Activated T-cell treated with anti-CD3 and anti-CD28 coated beads for 48 hours (primary cell): ENCODE data around the gene TRIM61.
"Not testable (repeated sequence)": the region's sequence is repeated elsewhere in the genome, so short reads cannot be mapped to it uniquely, and the experiment has no call there.

Experiments
- DNase-seq: peaks from one replicate; pipeline ENCODE4 v3.0.0-alpha.2; 2020; ENCODE audit warnings: low read depth

The TRIM61 gene

DNA sequence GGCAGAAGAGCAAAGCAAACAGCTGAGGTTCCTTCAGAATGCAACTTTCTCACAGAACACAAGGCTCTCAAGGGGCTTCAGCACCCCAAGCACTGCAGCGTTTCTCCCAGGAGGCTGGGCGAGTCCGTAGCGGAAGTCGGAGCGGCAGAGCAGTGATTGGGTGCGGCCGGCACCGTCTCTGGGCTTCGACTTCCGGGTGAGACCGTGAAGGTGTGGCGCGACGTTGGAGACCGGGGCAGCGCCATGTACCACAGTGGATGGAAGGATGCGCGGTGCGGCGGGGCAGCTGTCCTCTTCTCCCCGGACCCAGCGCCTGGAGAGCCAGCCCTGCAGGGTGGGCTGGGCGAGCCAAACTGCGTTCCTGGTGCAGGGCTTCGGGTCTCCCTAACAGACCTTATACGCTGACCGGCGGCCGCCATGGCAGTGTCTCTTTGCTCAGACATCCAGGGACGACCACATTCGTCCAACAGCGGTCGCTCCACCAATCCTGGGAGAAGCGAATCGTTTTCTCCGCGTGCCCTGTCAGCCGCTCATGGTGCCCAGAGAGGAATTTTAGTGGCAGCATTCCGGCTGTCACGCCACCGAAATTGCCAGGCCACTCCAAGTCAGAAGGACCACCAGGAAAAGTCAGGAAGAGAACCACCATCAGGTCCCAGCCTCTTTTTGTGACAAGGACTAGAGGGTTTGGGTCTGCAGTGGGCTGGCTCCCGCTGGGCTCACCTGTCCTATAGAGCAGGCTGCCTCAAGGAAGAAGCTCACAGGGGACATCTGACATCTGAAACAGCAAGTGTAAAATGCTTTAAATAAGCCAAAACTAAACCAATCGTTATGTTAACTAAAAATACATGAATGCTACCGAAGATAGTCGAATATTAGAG lies 20.5 kb downstream of the TRIM61 start:
- peak; percentile 72 for DNase-seq

DNA sequence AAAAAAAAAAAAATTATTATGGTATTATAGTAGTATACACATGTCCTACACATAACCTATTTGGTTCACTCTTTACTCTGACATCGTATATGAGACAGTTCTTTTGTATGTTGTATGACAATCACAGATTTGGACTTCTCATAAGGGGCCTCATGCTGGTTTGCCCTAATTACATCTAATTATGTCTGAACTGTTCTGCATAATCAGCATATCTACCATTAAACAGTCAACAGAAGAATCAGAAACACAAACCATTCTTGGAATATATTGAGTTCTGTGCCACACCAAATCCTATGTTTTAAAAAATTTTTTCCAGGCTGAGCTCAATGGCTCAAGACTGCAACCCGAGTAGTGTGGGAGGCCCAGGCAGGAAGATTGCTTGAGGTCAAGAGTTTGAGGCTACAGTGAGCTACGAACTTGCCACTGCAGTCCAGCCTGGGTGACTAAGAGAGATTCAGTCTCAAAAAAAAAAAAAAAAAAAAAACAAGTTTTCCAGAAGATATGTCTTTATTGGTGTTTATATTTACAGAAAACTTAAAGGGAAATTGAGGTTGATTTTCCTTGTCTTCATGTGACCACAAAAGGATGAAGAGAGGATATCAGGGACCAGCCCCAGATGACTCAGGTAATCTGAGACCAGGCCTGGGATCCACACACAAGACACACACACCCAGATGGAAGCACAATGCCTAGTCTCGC lies 22.2 kb downstream of the TRIM61 start:
- no peak for DNase-seq

DNA sequence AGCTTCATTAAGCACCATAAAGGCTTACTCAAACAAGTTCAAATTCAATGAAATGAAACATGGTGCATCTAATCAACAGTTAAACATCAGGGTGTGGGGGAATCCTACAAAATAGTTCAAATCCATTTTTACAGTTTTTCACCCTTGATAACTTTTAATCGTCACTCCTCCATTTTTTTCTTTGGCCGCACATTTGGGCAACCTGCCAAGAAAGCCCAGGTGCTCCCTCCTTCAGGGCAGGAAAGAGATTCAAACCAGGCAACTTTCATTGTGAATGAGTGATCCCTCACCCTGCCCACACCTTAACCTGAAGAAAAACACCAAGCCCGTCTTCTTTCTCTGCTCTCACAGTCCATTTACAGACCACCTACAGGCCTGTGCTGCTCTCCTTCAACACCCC lies 24.9 kb downstream of the TRIM61 start:
- no peak for DNase-seq

DNA sequence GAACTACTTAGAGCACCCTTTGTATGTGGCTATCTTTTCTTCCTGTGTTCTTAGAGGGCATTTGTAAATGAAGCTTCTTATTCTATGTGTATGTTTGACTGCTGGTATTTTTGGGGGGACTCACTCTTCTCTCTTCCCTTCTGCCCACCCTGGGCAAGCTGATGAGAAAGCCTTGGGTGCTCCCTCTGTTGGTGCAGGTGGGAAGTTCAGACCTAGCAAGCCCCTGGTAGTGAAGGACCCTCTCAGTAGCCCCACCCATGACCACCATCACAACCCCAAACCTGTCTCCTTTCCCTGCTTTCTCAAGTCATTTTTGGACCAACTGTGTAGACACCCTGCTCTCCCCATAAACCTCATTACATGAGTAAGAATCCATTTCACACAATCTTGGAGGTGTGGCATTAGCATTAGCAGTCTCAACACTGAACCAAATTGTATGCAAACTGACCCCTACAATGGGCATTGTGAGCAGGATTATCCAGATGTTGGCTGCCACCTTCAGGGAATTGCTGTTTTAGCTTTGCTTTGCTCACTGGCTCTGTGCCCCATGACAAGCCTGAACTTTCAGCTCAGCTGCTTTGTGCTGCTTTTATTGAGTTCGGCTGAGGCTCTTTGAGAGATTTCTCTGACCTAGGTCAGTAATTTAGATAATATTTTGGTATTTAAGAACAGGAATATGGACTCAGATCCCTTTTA lies 27.9 kb downstream of the TRIM61 start:
- DNase-seq: no peak

DNA sequence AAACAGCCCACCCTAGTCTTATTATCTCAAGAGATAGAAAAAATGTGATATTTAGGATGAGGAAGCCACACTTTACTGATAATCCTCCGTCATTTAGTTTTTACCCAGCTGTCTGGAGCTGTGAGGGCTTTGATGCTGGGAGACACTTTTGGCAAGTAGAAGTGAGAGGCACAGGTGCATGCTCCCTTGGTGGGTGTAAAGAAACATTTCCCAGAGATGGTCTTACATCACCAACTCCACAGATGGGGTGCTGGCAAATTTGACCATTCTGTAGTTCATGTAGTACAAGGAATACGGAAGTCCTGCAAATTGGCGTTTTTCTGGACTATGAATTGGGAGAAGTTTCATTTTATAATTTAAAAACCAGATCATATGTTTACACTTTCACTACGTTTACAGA lies 28.5 kb downstream of the TRIM61 start:
- DNase-seq: no peak

DNA sequence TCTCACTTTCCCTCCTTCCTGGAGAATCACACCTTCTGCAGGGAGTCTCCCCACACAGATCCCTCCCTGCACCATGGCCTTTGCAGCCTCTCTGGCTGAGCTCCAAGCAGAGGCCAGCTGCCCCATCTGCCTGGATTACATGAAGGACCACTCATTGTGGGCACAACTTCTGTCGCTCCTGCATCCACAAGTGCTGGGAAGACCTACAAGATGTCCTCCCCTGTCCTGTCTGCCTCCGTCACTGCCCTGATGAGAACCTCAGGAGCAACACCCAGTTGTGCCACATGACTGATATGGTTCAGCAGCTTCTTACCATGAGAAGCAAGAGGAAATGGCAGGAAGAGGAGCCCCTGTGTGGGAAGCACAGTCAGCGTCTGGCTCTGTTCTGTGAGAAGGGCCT lies 29.5 kb downstream of the TRIM61 start:
- DNase-seq: not testable (repeated sequence)

DNA sequence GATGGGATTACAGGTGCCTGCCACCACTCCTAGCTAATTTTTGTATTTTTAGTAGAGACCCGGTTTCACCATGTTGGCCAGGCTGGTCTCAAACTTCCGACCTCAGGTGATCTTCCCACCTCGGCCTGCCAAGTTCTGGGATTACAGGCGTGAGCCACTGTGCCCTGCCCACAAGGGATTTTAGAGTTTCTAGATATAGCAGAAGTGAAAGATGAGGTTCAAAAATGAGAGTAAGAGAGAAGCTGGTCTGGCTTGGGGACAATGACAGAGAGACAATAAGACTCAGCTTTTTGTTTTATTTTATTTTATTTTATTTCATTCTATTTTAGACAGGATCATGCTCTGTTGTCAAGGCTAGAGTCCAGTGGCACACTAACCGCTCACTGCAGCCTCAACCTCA lies 30.6 kb downstream of the TRIM61 start:
- no peak for DNase-seq

DNA sequence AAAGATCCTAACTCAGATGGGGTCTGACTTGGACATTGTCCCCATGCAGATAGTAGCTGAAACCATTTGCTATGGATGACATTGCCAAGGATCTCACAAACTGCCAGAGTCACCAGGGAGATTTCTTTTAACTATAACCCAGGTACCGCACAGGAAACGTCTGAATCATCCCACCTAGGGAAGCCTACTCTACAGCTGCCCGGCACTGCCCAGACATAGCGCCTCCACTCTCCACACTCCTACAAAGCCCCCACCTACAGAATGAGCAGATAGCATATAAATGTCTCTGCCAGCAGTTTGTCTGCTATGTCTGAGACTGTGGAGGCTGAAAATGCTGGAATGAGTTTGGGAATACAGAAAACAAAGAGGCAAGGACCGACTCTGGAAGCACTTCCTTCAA lies 32.3 kb downstream of the TRIM61 start:
- no peak for DNase-seq

DNA sequence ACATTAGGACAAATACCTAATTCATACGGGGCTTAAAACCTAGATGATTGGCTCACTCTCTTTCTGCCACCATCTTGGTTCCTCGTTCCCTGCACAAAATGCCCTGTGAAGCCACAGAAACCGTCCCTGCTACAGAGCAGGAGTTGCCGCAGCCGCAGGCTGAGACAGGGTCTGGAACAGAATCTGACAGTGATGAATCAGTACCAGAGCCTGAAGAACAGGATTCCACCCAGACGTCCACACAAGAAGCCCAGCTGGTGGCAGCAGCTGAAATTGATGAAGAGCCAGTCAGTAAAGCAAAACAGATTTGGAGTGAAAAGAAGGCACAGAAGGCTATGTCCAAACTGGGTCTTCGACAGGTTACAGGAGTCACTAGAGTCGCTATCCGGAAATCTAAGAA lies 34.3 kb downstream of the TRIM61 start:
- DNase-seq: no peak

DNA sequence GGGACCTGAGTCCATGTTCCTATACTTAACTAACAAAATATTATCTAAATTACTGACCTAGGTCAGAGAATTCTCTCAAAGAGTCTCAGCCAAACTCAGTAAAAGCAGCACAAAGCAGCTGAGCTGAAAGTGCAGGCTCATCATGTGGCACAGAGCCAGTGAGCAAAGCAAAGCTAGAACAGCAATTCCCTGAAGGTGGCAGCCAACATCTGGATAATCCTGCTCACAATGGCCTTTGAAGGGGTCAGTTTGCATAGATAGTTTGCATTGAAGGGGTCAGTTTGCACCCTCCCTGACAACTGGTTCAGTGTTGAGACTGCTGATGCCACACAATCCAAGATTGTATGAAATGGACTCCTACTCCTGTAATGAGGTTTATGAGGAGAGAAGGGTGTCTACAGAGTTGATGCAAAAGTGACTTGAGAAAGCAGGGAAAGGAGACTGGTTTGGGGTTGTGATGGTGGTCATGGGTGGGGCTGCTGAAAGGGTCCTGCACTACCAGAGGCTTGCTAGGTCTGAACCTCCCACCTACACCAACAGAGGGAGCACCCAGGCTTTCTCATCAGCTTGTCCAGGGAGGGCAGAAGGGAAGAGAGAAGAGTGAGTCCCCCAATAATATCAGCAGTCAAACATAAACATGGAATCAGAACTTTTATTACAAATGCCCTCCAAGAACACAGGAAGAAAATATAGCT lies 39.7 kb downstream of the TRIM61 start:
- no peak for DNase-seq

DNA sequence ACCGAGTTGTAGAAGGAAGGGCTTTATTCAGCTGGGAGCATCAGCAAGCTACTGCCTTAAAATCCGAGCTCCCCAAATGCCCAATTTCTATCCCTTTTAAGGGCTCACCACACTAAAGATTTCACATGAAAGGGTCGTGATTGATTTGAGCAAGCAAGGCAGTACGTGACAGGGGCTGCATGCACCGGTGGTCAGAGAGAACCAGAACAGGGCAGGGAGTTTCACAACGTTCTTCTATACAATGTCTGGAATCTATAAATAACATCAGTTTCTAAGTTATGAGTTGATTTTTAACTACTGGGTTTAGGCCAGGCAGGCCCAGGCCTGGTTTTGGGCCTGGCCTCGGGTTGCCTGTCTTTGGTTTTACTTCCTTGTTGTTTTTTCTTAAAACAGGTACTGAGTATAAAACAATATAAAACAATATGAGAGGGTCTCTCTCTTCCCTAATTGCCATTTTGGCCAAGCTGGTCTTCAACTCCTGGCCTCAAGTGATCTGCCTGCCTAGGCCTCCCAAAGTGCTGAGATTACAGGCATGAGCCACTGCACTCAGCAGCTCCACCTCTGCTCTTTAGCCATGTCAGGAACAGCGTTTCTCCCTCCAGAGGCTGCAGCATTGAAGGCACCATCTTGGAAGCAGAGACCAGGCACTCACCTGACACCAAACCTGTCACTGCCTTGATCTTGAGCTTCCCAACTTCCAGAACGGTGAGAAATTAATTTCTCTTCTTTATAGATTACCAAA lies 41.4 kb downstream of the TRIM61 start:
- DNase-seq: not testable (repeated sequence)

DNA sequence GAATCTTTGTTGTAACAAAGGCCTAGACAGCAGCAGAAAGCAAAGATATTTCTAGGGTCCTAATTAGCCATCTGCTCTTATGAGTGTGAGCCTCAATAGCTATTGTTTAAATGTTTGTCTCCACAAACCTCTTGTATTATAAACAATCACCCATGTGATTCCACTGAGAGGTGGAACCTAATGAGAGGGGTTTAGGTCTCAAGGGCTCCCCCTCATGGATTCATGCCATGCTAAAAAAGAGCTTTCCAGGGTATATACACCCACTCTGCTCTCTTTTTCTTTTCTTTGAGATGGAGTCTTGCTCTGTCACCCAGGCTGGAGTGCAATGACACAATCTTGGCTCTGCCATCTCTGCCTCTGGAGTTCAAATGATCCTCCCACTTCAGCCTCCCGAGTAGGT lies 42.1 kb downstream of the TRIM61 start:
- DNase-seq: no peak

DNA sequence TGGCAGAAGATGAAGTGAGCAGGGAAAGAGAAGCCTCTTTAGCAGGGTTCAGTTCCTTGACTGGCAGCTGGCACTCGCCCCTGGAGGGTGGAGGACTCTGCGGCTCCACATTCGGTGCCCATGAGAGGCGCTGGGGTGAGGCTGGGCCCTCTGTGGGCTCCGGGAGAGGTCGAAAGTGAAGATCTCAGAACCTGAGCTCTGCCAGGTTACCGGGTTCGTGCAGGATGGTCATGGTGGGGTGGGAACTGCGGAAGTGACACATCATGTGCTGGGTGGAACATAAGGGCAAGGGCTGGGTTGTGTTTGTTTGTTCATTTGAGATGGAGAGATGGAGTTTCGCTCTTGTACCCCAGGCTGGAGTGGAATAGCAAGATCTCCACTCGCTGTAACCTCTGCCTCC lies 44.2 kb downstream of the TRIM61 start:
- no peak for DNase-seq

DNA sequence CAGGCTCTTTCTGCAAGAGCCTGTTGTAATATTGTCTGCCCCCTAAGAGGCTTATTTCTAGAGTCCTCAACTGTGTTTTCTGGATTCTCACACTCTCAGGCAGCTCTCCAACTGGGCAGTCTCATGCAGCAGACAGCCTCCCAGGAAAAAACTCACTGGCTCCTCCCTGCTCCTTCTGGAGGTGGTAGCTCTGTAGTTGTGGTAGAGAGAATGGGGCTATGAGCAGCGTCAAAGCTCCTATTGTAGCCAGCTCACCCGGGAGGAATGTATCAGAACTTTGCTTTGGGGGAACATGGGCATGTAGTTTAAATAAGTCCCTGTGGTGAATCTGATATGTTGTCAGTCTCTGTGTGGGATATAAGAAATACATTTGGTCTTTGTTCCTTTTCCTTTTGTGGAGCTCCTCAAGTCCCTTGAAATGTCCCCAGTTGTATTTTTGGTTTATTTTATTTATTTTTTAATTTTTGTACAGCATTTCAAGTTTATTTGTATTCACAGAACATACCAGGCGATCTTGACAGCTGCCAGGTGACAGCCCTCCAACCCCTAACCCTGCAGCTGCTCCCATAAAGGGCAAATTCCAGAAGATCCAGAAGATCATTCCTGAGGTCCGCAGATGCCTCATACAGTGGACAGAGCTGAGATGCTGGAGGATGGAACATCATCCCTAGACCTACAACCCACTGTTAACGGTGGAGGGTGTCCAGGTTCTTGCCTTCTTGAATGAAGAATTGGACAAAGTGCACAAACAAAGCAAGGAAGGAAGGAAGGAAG lies 45.7 kb downstream of the TRIM61 start:
- no peak for DNase-seq

DNA sequence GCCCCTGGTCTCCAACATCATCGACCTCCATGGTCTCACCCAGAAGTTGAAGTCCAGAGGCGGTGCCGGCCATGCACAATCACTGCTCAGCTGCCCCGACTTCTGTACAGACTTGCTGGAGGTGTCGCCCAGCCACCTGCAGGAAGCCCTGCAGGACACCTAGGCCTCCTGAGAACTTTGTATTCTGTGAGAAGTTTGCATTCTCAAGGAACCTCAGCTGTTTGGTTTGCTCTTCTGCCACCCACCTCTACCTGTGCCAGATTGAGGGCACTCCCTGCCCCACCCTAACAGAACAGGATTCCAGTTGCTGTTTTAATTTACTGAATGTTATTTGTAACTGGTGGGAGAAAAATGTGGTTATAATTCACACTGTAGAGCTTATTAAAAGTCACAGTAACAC lies 46.8 kb downstream of the TRIM61 start:
- DNase-seq: no peak

DNA sequence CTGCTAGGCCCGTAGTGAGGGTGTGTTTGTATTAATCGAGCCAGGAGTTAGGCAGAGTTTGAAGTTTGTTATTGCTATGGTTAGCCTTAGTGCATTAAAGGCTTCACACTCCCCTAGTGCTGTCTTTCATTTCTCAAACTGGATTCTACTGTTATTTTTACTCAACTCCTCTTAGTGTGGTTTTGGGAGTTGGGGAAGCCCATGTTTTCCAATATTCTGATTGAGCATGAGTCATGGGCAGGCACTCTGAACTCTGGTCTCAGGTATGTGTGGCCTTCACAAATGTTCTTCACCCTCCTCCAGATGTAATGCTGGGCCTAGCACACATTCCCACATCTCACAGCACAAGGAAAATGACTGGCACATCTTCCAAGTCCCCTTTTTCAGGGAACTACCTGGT lies 50.4 kb downstream of the TRIM61 start:
- DNase-seq: not testable (repeated sequence)

DNA sequence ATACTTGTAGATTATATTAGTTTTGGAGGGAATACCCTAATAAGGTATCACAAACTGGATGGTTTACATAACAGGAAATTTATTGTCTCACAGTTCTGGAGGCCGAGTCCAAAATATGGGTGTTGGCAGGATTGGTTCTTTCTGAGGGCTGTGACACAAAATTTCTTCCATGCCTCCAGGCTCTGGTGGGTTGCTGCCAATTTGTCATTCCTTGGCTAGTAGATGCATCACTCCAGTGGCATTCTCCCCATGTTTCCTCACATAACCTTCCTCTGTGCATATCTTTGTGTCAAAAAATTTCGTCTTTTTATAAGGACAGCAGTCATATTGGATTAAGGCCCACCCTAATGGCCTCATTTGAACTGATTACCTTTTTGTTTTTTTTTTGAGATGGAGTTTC lies 51.2 kb downstream of the TRIM61 start:
- no peak for DNase-seq

DNA sequence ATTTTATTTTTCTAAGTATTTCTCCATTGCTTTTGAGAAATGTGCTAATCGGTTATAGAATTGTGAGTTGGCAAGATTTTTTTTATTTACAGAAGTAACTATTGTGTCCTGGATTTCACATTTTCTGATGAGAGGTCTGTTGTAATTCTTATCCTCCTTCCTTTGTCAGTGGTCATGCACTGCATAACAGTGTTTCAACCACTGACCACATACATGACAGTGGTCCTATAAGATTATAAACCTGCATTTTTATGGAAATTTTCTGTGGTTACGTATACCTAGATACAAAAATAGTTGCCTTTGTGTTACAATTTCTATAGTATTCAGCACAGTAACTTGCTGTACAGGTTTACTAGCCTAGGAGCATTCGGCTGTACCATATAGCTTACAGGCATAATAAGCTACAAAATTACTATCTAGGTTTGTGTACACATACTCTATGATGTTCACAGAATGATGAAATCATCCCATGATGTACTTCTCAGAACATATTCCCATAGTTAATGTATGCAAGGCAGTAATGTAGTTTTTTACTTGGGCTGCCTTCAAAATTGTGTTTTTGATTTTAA lies 52.7 kb downstream of the TRIM61 start:
- no peak for DNase-seq

DNA sequence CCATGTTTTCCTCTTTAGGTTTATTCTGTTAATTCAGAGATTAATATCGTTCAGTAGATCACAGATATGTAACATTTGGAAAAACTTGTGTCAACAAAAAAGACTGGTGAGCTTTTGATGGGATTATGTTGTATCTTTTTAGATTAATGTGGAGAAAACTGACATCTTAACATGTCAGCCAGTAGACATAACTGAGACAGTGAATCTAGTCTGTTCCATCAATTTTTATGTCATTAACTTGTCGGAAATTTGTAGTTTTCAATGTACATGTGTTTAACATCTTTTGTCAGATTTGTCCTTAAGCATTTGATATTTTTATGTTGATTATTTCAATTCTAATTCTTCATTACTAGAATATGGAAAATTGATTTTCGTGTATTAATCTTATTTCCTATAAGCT lies 58.5 kb downstream of the TRIM61 start:
- DNase-seq: no peak
